Activated CD4-positive, alpha-beta T cell treated with anti-CD3 and anti-CD28 coated beads for 36 hours (primary cell): ENCODE measurements around the gene ADAMTS9. TPM values are rescaled to one million over a fixed set of nuclear protein-coding genes. Genes with fewer than 3 reads are reported as not detected.

Experiments
- ATAC-seq: fragments of 200-7000 bp; cut with Tn5 transposase; one replicate; pipeline ENCODE4 v1.10.0; 2021; ENCODE audit warnings: mild to moderate bottlenecking, moderate library complexity
- CTCF ChIA-PET: fragments of 350-600 bp; sonication (Branson Sonifier 250); formaldehyde crosslinking; loops from one replicate; lab custom pipeline; 2021; ENCODE audit warnings: antibody characterized with exemption; lab: Charles Lee
- POLR2A ChIA-PET: fragments of 350-600 bp; sonication (Branson Sonifier 250); formaldehyde crosslinking; loops from one replicate; lab custom pipeline; 2021; ENCODE audit warnings: antibody characterized with exemption, inconsistent platforms; lab: Charles Lee
- DNase-seq: peaks from one replicate; pipeline ENCODE4 v3.0.0-alpha.2; 2020
- H3K27ac Mint-ChIP-seq: one replicate; pipeline ENCODE4 v1.8.0; 2021; ENCODE audit warnings: mixed read lengths
- H3K27me3 Mint-ChIP-seq: one replicate; pipeline ENCODE4 v1.8.0; 2021; ENCODE audit warnings: mixed read lengths
- H3K36me3 Mint-ChIP-seq: one replicate; pipeline ENCODE4 v1.8.0; 2021; ENCODE audit warnings: low read depth, mixed read lengths
- H3K4me1 Mint-ChIP-seq: one replicate; pipeline ENCODE4 v1.8.0; 2021; ENCODE audit warnings: mixed read lengths
- H3K4me3 Mint-ChIP-seq: one replicate; pipeline ENCODE4 v1.8.0; 2021; ENCODE audit warnings: mild to moderate bottlenecking, moderate library complexity, mixed read lengths
- H3K9me3 Mint-ChIP-seq: one replicate; pipeline ENCODE4 v1.8.0; 2021; ENCODE audit warnings: low read depth, mixed read lengths
- intact Hi-C, 2 experiments: fragments of 100-400 bp; cut with DNase I in 1 of 2; cut with micrococcal nuclease in 1 of 2; formaldehyde crosslinking; loops; one replicate each; pipeline versions ENCODE4 v1.14.2 to v1.15.1; 2022 to 2024; cut with DNase I, micrococcal nuclease
- total RNA-seq, 2 experiments: library from RNA; stranded (reverse); gene quantifications; one replicate each; pipeline ENCODE4 v1.2.3, GENCODE V29; 2021

The ADAMTS9 gene
- total RNA-seq: not detected

GRCh38 chr3:64687781-64688604 lies at the start of gene ADAMTS9:
Gene ADAMTS9, minus strand, starts transcription at chr3:64688000. Its CDS starts 343 bp downstream, at chr3:64687657.
- Mint-ChIP-seq H3K27me3 (peaks cover 49% of the 10 kb centered on the region), H3K36me3 (no peaks in the 10 kb centered on the region), H3K9me3 (no peaks in the 10 kb centered on the region), H3K27ac (no peak within 1 kb of the TSS), H3K4me3 (no peak within 1 kb of the TSS), H3K4me1 (peaks cover 3% of the 10 kb centered on the region)
- ATAC-seq (no peak), DNase-seq (no peak)
- ChIA-PET POLR2A (no interaction called here), CTCF (interaction anchor here (0.6 kb wide), 1 partner anchor 132 kb away, joined by 3 read pairs; no protein-coding TSS in a partner anchor)
- intact Hi-C loops: no loop called here

GRCh38 chr3:64732576-64732975 lies 44.8 kb upstream of the ADAMTS9 start:
- no peaks in the 10 kb centered on the region for H3K36me3 Mint-ChIP-seq
- H3K27me3 Mint-ChIP-seq: no peaks in the 10 kb centered on the region
- no peak overlapping the region for H3K27ac Mint-ChIP-seq
- POLR2A ChIA-PET: no interaction called here
- DNase-seq: no peak
- no peak overlapping the region for H3K4me3 Mint-ChIP-seq
- intact Hi-C loops: no loop called here
- CTCF ChIA-PET: no interaction called here
- H3K9me3 Mint-ChIP-seq: peaks cover 4% of the 10 kb centered on the region
- no peaks in the 10 kb centered on the region for H3K4me1 Mint-ChIP-seq
- ATAC-seq: no peak

GRCh38 chr3:64730681-64731080 lies 42.9 kb upstream of the ADAMTS9 start:
- CTCF ChIA-PET: no interaction called here
- Mint-ChIP-seq H3K9me3 (peaks cover 4% of the 10 kb centered on the region), H3K27me3 (no peaks in the 10 kb centered on the region), H3K4me1 (no peaks in the 10 kb centered on the region), H3K27ac (no peak overlapping the region), H3K36me3 (no peaks in the 10 kb centered on the region), H3K4me3 (no peak overlapping the region)
- intact Hi-C loops: no loop called here
- ATAC-seq: no peak
- POLR2A ChIA-PET: no interaction called here
- DNase-seq: no peak

GRCh38 chr3:64728994-64729393 lies 41.2 kb upstream of the ADAMTS9 start:
- no peak overlapping the region for H3K27ac Mint-ChIP-seq
- DNase-seq (no peak), ATAC-seq (no peak)
- POLR2A ChIA-PET: no interaction called here
- CTCF ChIA-PET: no interaction called here
- no peaks in the 10 kb centered on the region for H3K4me1 Mint-ChIP-seq
- H3K4me3 Mint-ChIP-seq: no peak overlapping the region
- H3K36me3 Mint-ChIP-seq: no peaks in the 10 kb centered on the region
- H3K27me3 Mint-ChIP-seq: no peaks in the 10 kb centered on the region
- H3K9me3 Mint-ChIP-seq: peaks cover 2% of the 10 kb centered on the region
- intact Hi-C loops: no loop called here

- Mint-ChIP-seq H3K4me1 (no peaks in the 10 kb centered on the region), H3K36me3 (no peaks in the 10 kb centered on the region), H3K27me3 (no peaks in the 10 kb centered on the region), H3K9me3 (no peaks in the 10 kb centered on the region), H3K27ac (no peak overlapping the region), H3K4me3 (no peak overlapping the region)
- no peak for ATAC-seq
- intact Hi-C loops: no loop called here
- POLR2A ChIA-PET: no interaction called here
- no peak for DNase-seq
- CTCF ChIA-PET: no interaction called here
These were observed 40.6 kb upstream of the ADAMTS9 start for GRCh38 chr3:64728428-64728827.

GRCh38 chr3:64726414-64727090 lies 38.8 kb upstream of the ADAMTS9 start:
- ChIA-PET CTCF (interaction anchor here (0.7 kb wide), 1 partner anchor 10 kb away, joined by 3 read pairs; no protein-coding TSS in a partner anchor), POLR2A (no interaction called here)
- H3K4me3 Mint-ChIP-seq: no peak overlapping the region
- intact Hi-C loops: no loop called here
- H3K27ac Mint-ChIP-seq: no peak overlapping the region
- H3K9me3 Mint-ChIP-seq: no peaks in the 10 kb centered on the region
- no peaks in the 10 kb centered on the region for H3K4me1 Mint-ChIP-seq
- H3K27me3 Mint-ChIP-seq: no peaks in the 10 kb centered on the region
- H3K36me3 Mint-ChIP-seq: no peaks in the 10 kb centered on the region
- ATAC-seq (no peak), DNase-seq (no peak)

- H3K4me3 Mint-ChIP-seq: no peak overlapping the region
- CTCF ChIA-PET: interaction anchor here (0.5 kb wide), 1 partner anchor 525 kb away, joined by 4 read pairs; no protein-coding TSS in a partner anchor
- POLR2A ChIA-PET: no interaction called here
- H3K27ac Mint-ChIP-seq: no peak overlapping the region
- DNase-seq (no peak), ATAC-seq (no peak)
- H3K36me3 Mint-ChIP-seq: no peaks in the 10 kb centered on the region
- H3K27me3 Mint-ChIP-seq: no peaks in the 10 kb centered on the region
- H3K9me3 Mint-ChIP-seq: no peaks in the 10 kb centered on the region
- no peaks in the 10 kb centered on the region for H3K4me1 Mint-ChIP-seq
- intact Hi-C loops: no loop called here
These were observed 31.2 kb upstream of the ADAMTS9 start for GRCh38 chr3:64718976-64719375.

- no peaks in the 10 kb centered on the region for H3K27me3 Mint-ChIP-seq
- H3K4me1 Mint-ChIP-seq: no peaks in the 10 kb centered on the region
- intact Hi-C loops: no loop called here
- ATAC-seq (no peak), DNase-seq (no peak)
- no peak overlapping the region for H3K27ac Mint-ChIP-seq
- ChIA-PET POLR2A (no interaction called here), CTCF (no interaction called here)
- H3K4me3 Mint-ChIP-seq: no peak overlapping the region
- H3K36me3 Mint-ChIP-seq: no peaks in the 10 kb centered on the region
- H3K9me3 Mint-ChIP-seq: no peaks in the 10 kb centered on the region
These were observed 30.2 kb upstream of the ADAMTS9 start for GRCh38 chr3:64717872-64718613.

GRCh38 chr3:64717411-64717810 lies 29.6 kb upstream of the ADAMTS9 start:
- no peak for ATAC-seq
- no peak for DNase-seq
- Mint-ChIP-seq H3K27me3 (no peaks in the 10 kb centered on the region), H3K4me1 (no peaks in the 10 kb centered on the region), H3K36me3 (no peaks in the 10 kb centered on the region), H3K9me3 (no peaks in the 10 kb centered on the region), H3K4me3 (no peak overlapping the region), H3K27ac (no peak overlapping the region)
- intact Hi-C loops: no loop called here
- ChIA-PET POLR2A (no interaction called here), CTCF (no interaction called here)

- CTCF ChIA-PET: interaction anchor here (0.7 to 1.1 kb wide), 2 partner anchors 10 to 200 kb away, joined by 3 read pairs; no protein-coding TSS in a partner anchor
These were observed 28.4 kb upstream of the ADAMTS9 start for GRCh38 chr3:64716110-64716710.

More at GRCh38 chr3:64716110-64716710, 28.4 kb upstream of the ADAMTS9 start:
- POLR2A ChIA-PET: no interaction called here
- DNase-seq (no peak), ATAC-seq (no peak)
- Mint-ChIP-seq H3K36me3 (no peaks in the 10 kb centered on the region), H3K4me3 (no peak overlapping the region), H3K27ac (no peak overlapping the region), H3K9me3 (no peaks in the 10 kb centered on the region), H3K4me1 (no peaks in the 10 kb centered on the region), H3K27me3 (no peaks in the 10 kb centered on the region)
- intact Hi-C loops: no loop called here
